Activated CD8-positive, alpha-beta T cell treated with anti-CD3 and anti-CD28 coated beads, Interleukin-2, amount 10 ng/mL, durations not matched to agents 7 days and 5 days (primary cell): ENCODE data around the gene SPTAN1. TPM values are rescaled to one million over a fixed set of nuclear protein-coding genes. Genes with fewer than 3 reads are reported as not detected.

Experiments
- ATAC-seq: fragments of 150-1000 bp; cut with Tn5 transposase; one replicate; pipeline ENCODE4 v1.10.0; 2021; ENCODE audit warnings: moderate library complexity
- CTCF ChIA-PET: fragments of 350-600 bp; sonication (Branson Sonifier 250); formaldehyde crosslinking; loops from one replicate; lab custom pipeline; 2021; ENCODE audit warnings: antibody characterized with exemption; lab: Charles Lee
- POLR2A ChIA-PET: fragments of 350-600 bp; sonication (Branson Sonifier 250); formaldehyde crosslinking; loops from one replicate; lab custom pipeline; 2021; ENCODE audit warnings: antibody characterized with exemption; lab: Charles Lee
- DNase-seq: peaks from one replicate; pipeline ENCODE4 v3.0.0-alpha.2; 2020
- H3K27ac Mint-ChIP-seq: one replicate; pipeline ENCODE4 v1.8.0; 2021; ENCODE audit warnings: mild to moderate bottlenecking, mixed read lengths
- H3K27me3 Mint-ChIP-seq: one replicate; pipeline ENCODE4 v1.8.0; 2021; ENCODE audit warnings: low read depth, mixed read lengths
- H3K36me3 Mint-ChIP-seq: one replicate; pipeline ENCODE4 v1.8.0; 2021; ENCODE audit warnings: low read depth, mixed read lengths
- H3K4me1 Mint-ChIP-seq: one replicate; pipeline ENCODE4 v1.8.0; 2021; ENCODE audit warnings: low read depth, mixed read lengths
- H3K4me3 Mint-ChIP-seq: one replicate; pipeline ENCODE4 v1.8.0; 2021; ENCODE audit warnings: mild to moderate bottlenecking, mixed read lengths
- H3K9me3 Mint-ChIP-seq: one replicate; pipeline ENCODE4 v1.8.0; 2022; ENCODE audit warnings: mixed read lengths; ENCODE audit not compliant: insufficient read depth
- total RNA-seq, 2 experiments: library from RNA; stranded (reverse); gene quantifications; one replicate each; pipeline ENCODE4 v1.2.3, GENCODE V29; 2021

The SPTAN1 gene
- total RNA-seq, 2 experiments from 2014 or later: 292 to 303 TPM

- ATAC-seq (no peak), DNase-seq (no peak)
- Mint-ChIP-seq H3K4me1 (no peaks in the 10 kb centered on the region), H3K36me3 (peaks cover 48% of the 10 kb centered on the region), H3K9me3 (no peaks in the 10 kb centered on the region), H3K4me3 (no peak overlapping the region), H3K27me3 (no peaks in the 10 kb centered on the region), H3K27ac (no peak overlapping the region)
- CTCF ChIA-PET: interaction anchor here (1.3 kb wide), 1 partner anchor 188 kb away, joined by 4 read pairs; no protein-coding TSS in a partner anchor
- POLR2A ChIA-PET: no interaction called here
These were observed 73.8 kb downstream of the SPTAN1 start for GRCh38 chr9:128626181-128626580.

- no peak for ATAC-seq
- POLR2A ChIA-PET: interaction anchor here (1.2 kb wide), 1 partner anchor 11 kb away, joined by 4 read pairs; no protein-coding TSS in a partner anchor
- Mint-ChIP-seq H3K9me3 (no peaks in the 10 kb centered on the region), H3K4me3 (no peak overlapping the region), H3K27me3 (no peaks in the 10 kb centered on the region), H3K27ac (no peak overlapping the region), H3K4me1 (no peaks in the 10 kb centered on the region), H3K36me3 (peaks cover 45% of the 10 kb centered on the region)
- no peak for DNase-seq
- CTCF ChIA-PET: no interaction called here
These were observed 74.8 kb downstream of the SPTAN1 start for GRCh38 chr9:128627127-128627715.

- no peaks in the 10 kb centered on the region for H3K9me3 Mint-ChIP-seq
- DNase-seq (no peak), ATAC-seq (no peak)
- CTCF ChIA-PET: no interaction called here
- no peaks in the 10 kb centered on the region for H3K27me3 Mint-ChIP-seq
- peaks cover 49% of the 10 kb centered on the region for H3K36me3 Mint-ChIP-seq
- POLR2A ChIA-PET: interaction anchor here (1.2 kb wide), 1 partner anchor 11 kb away, joined by 4 read pairs; no protein-coding TSS in a partner anchor
- no peak overlapping the region for H3K4me3 Mint-ChIP-seq
- H3K27ac Mint-ChIP-seq: no peak overlapping the region
- no peaks in the 10 kb centered on the region for H3K4me1 Mint-ChIP-seq
These were observed 75.5 kb downstream of the SPTAN1 start for GRCh38 chr9:128627906-128628305.

GRCh38 chr9:128628471-128629048 lies 76.2 kb downstream of the SPTAN1 start:
- POLR2A ChIA-PET: no interaction called here
- H3K4me1 Mint-ChIP-seq: no peaks in the 10 kb centered on the region
- H3K27ac Mint-ChIP-seq: peak overlapping the region; percentile 0
- H3K4me3 Mint-ChIP-seq: no peak overlapping the region
- H3K9me3 Mint-ChIP-seq: no peaks in the 10 kb centered on the region
- ATAC-seq (no peak), DNase-seq (no peak)
- peaks cover 54% of the 10 kb centered on the region for H3K36me3 Mint-ChIP-seq
- no peaks in the 10 kb centered on the region for H3K27me3 Mint-ChIP-seq
- CTCF ChIA-PET: no interaction called here

- DNase-seq (no peak), ATAC-seq (no peak)
- Mint-ChIP-seq H3K27ac (peak overlapping the region; percentile 0), H3K27me3 (no peaks in the 10 kb centered on the region), H3K4me1 (no peaks in the 10 kb centered on the region), H3K4me3 (no peak overlapping the region), H3K36me3 (peaks cover 57% of the 10 kb centered on the region), H3K9me3 (no peaks in the 10 kb centered on the region)
- CTCF ChIA-PET: no interaction called here
- POLR2A ChIA-PET: no interaction called here
These were observed 76.7 kb downstream of the SPTAN1 start for GRCh38 chr9:128629136-128629535.

- ChIA-PET CTCF (no interaction called here), POLR2A (no interaction called here)
- H3K27me3 Mint-ChIP-seq: no peaks in the 10 kb centered on the region
- ATAC-seq (no peak), DNase-seq (no peak)
- H3K36me3 Mint-ChIP-seq: peaks cover 50% of the 10 kb centered on the region
- no peak overlapping the region for H3K27ac Mint-ChIP-seq
- H3K4me3 Mint-ChIP-seq: no peak overlapping the region
- H3K4me1 Mint-ChIP-seq: no peaks in the 10 kb centered on the region
- no peaks in the 10 kb centered on the region for H3K9me3 Mint-ChIP-seq
These were observed 77.6 kb downstream of the SPTAN1 start for GRCh38 chr9:128629852-128630545.

GRCh38 chr9:128631636-128632035 lies 79.2 kb downstream of the SPTAN1 start:
- ChIA-PET POLR2A (interaction anchor here (1.6 kb wide), 1 partner anchor 10 kb away, joined by 5 read pairs; no protein-coding TSS in a partner anchor), CTCF (no interaction called here)
- no peak overlapping the region for H3K27ac Mint-ChIP-seq
- H3K27me3 Mint-ChIP-seq: no peaks in the 10 kb centered on the region
- no peak for ATAC-seq
- peaks cover 36% of the 10 kb centered on the region for H3K36me3 Mint-ChIP-seq
- no peak overlapping the region for H3K4me3 Mint-ChIP-seq
- DNase-seq: no peak
- H3K4me1 Mint-ChIP-seq: no peaks in the 10 kb centered on the region
- H3K9me3 Mint-ChIP-seq: no peaks in the 10 kb centered on the region

GRCh38 chr9:128632066-128632465 lies 79.7 kb downstream of the SPTAN1 start:
- peaks cover 37% of the 10 kb centered on the region for H3K36me3 Mint-ChIP-seq
- CTCF ChIA-PET: no interaction called here
- POLR2A ChIA-PET: interaction anchor here (1.6 kb wide), 1 partner anchor 11 kb away, joined by 5 read pairs; no protein-coding TSS in a partner anchor
- H3K9me3 Mint-ChIP-seq: no peaks in the 10 kb centered on the region
- DNase-seq (no peak), ATAC-seq (no peak)
- peaks cover 2% of the 10 kb centered on the region for H3K4me1 Mint-ChIP-seq
- no peak overlapping the region for H3K27ac Mint-ChIP-seq
- no peaks in the 10 kb centered on the region for H3K27me3 Mint-ChIP-seq
- no peak overlapping the region for H3K4me3 Mint-ChIP-seq

- ChIA-PET POLR2A (no interaction called here), CTCF (no interaction called here)
- H3K4me3 Mint-ChIP-seq: no peak overlapping the region
- no peaks in the 10 kb centered on the region for H3K27me3 Mint-ChIP-seq
- H3K4me1 Mint-ChIP-seq: peaks cover 2% of the 10 kb centered on the region
- no peak overlapping the region for H3K27ac Mint-ChIP-seq
- DNase-seq (no peak), ATAC-seq (no peak)
- peaks cover 37% of the 10 kb centered on the region for H3K36me3 Mint-ChIP-seq
- no peaks in the 10 kb centered on the region for H3K9me3 Mint-ChIP-seq
These were observed 80.1 kb downstream of the SPTAN1 start for GRCh38 chr9:128632486-128632885.

- ChIA-PET CTCF (no interaction called here), POLR2A (no interaction called here)
- H3K9me3 Mint-ChIP-seq: no peaks in the 10 kb centered on the region
- no peak for DNase-seq
- no peak for ATAC-seq
- H3K27me3 Mint-ChIP-seq: no peaks in the 10 kb centered on the region
- H3K4me1 Mint-ChIP-seq: peaks cover 2% of the 10 kb centered on the region
- no peak overlapping the region for H3K4me3 Mint-ChIP-seq
- H3K36me3 Mint-ChIP-seq: peaks cover 33% of the 10 kb centered on the region
- H3K27ac Mint-ChIP-seq: no peak overlapping the region
These were observed 80.7 kb downstream of the SPTAN1 start for GRCh38 chr9:128633057-128633456.

- DNase-seq: no peak
- ATAC-seq: no peak
- no peak overlapping the region for H3K4me3 Mint-ChIP-seq
- POLR2A ChIA-PET: no interaction called here
- H3K27me3 Mint-ChIP-seq: no peaks in the 10 kb centered on the region
- H3K27ac Mint-ChIP-seq: no peak overlapping the region
- no peaks in the 10 kb centered on the region for H3K9me3 Mint-ChIP-seq
- H3K4me1 Mint-ChIP-seq: peaks cover 2% of the 10 kb centered on the region
- CTCF ChIA-PET: no interaction called here
- peaks cover 36% of the 10 kb centered on the region for H3K36me3 Mint-ChIP-seq
These were observed 81.2 kb downstream of the SPTAN1 start for GRCh38 chr9:128633601-128634000.

- no peak overlapping the region for H3K4me3 Mint-ChIP-seq
- no peaks in the 10 kb centered on the region for H3K9me3 Mint-ChIP-seq
- CTCF ChIA-PET: no interaction called here
- DNase-seq: no peak
- H3K36me3 Mint-ChIP-seq: peaks cover 36% of the 10 kb centered on the region
- ATAC-seq: no peak
- H3K27me3 Mint-ChIP-seq: no peaks in the 10 kb centered on the region
- no peak overlapping the region for H3K27ac Mint-ChIP-seq
- POLR2A ChIA-PET: interaction anchor here (0.5 kb wide), 1 partner anchor 178 kb away, joined by 3 read pairs; no protein-coding TSS in a partner anchor
- H3K4me1 Mint-ChIP-seq: peaks cover 2% of the 10 kb centered on the region
These were observed 81.7 kb downstream of the SPTAN1 start for GRCh38 chr9:128634111-128634510.
